K562 (cell line): Measurements from ENCODE around the gene ACOT7. TPM values are rescaled to one million over a fixed set of nuclear protein-coding genes. Genes with fewer than 3 reads are reported as not detected.

Experiments used
- ATAC-seq: fragments of 200-7000 bp; cut with Tn5 transposase; 3 replicates; pipeline ENCODE4 v1.9.1; 2020; ENCODE audit warnings: moderate library complexity
- BruUV-seq: library from RNA; stranded (reverse); fragments of 400-500 nt; replicated peaks from 2 replicates; lab custom pipeline; 2021; lab: Mats Ljungman, UMichigan
- CTCF ChIA-PET: fragments of 300-600 bp; formaldehyde crosslinking; extraction: SDS; loops from one replicate; lab custom pipeline; 2021; ENCODE audit warnings: low intra/inter-chr PET ratio; lab: Yijun Ruan, JAX
- POLR2A ChIA-PET: fragments of 300-600, 350-650 bp; sonication (Branson Sonifier 250); formaldehyde crosslinking; extraction: SDS; loops from one replicate; lab custom pipeline; 2021; ENCODE audit warnings: antibody characterized with exemption, inconsistent platforms; lab: Yijun Ruan, JAX
- DNase-seq, 4 experiments: peaks; one replicate each; pipeline versions ENCODE4 v3.0.0 to v3.0.0-alpha.2; 2011 to 2018; ENCODE audit warnings: low spot score in 3 of 4, mixed read lengths in 3 of 4; ENCODE audit errors: extremely low read depth in 1 of 4
- FAIRE-seq: peaks from 2 replicates; lab custom pipeline; 2011; peaks lifted over from hg19 to GRCh38; lab: Jason Lieb, UNC
- H2AFZ ChIP-seq: 2 replicates; pipeline ENCODE4 v1.6.0; 2011; ENCODE audit warnings: low read depth, low read length, control low read depth, inconsistent platforms
- H3K27ac ChIP-seq: fragments of 200-600 bp; 3 replicates; pipeline ENCODE4 v1.8.0; 2011; ENCODE audit warnings: low read depth, mild to moderate bottlenecking, control low read depth, inconsistent platforms, low read length, moderate library complexity, mixed read lengths; ENCODE audit errors: extremely low read depth
- H3K27me3 ChIP-seq, 2 experiments: fragments of 300-600 bp in 1 of 2; 2 replicates in 1 of 2; 3 replicates in 1 of 2; pipeline versions ENCODE4 v1.6.0 to v1.8.0; 2011; ENCODE audit warnings: inconsistent platforms in 2 of 2, low read length in 2 of 2, mild to moderate bottlenecking in 1 of 2, mixed read lengths in 1 of 2, moderate library complexity in 1 of 2; ENCODE audit not compliant: control insufficient read depth in 2 of 2, insufficient read depth in 2 of 2
- H3K36me3 ChIP-seq: fragments of 300-600 bp; 3 replicates; pipeline ENCODE4 v1.8.0; 2011; ENCODE audit warnings: mild to moderate bottlenecking, low read length, inconsistent platforms; ENCODE audit not compliant: control insufficient read depth, insufficient read depth
- H3K4me1 ChIP-seq, 2 experiments: fragments of 200-600 bp in 1 of 2; replicated peaks in 1 of 2; 2 replicates in 1 of 2; 3 replicates in 1 of 2; pipeline versions ENCODE4 v1.5.1 to v1.8.0; 2011; ENCODE audit warnings: inconsistent platforms in 2 of 2, low read length in 2 of 2, mild to moderate bottlenecking in 1 of 2, mixed read lengths in 1 of 2, moderate library complexity in 1 of 2; ENCODE audit not compliant: control insufficient read depth in 2 of 2, insufficient read depth in 2 of 2
- H3K4me2 ChIP-seq: 2 replicates; pipeline ENCODE4 v1.6.1; 2011; ENCODE audit warnings: low read length, control low read depth, inconsistent platforms, mixed read lengths; ENCODE audit not compliant: insufficient read depth
- H3K4me3 ChIP-seq: fragments of 200-600 bp; sonication (generic), shearing (Covaris generic); 2 replicates; pipeline ENCODE4 v1.5.1; 2016; ENCODE audit warnings: control low read depth, inconsistent platforms
- H3K79me2 ChIP-seq: fragments of 200-600 bp; 3 replicates; pipeline ENCODE4 v1.8.0; 2011; ENCODE audit warnings: low read length, inconsistent platforms; ENCODE audit not compliant: control insufficient read depth, insufficient read depth
- H3K9ac ChIP-seq, 2 experiments: 2 replicates each; pipeline versions ENCODE4 v1.6.0 to v1.6.1; 2011; ENCODE audit warnings: low read depth in 2 of 2, low read length in 2 of 2, control low read depth in 1 of 2, inconsistent platforms in 1 of 2, mild to moderate bottlenecking in 1 of 2, mixed read lengths in 1 of 2; ENCODE audit not compliant: insufficient read depth in 1 of 2
- H3K9me1 ChIP-seq: one replicate; pipeline ENCODE4 v1.6.0; 2011; ENCODE audit warnings: inconsistent platforms, mild to moderate bottlenecking, low read length, moderate library complexity; ENCODE audit not compliant: control insufficient read depth, insufficient read depth
- H3K9me3 ChIP-seq: replicated peaks from 2 replicates; pipeline ENCODE4 v1.5.1; 2011; ENCODE audit warnings: low read depth, low read length, inconsistent platforms; ENCODE audit not compliant: control insufficient read depth, insufficient read depth
- H4K20me1 ChIP-seq: replicated peaks from 2 replicates; pipeline ENCODE4 v1.6.1; 2011; ENCODE audit warnings: low read length, inconsistent platforms, mixed read lengths; ENCODE audit not compliant: control insufficient read depth, insufficient read depth
- CCAR2 ChIP-seq: fragments of 200-400 bp; formaldehyde crosslinking; IDR thresholded peaks from 2 replicates; pipeline ENCODE4 v1.6.1; 2017; ENCODE audit warnings: mild to moderate bottlenecking, low read depth, low read length
- CHD1 ChIP-seq: fragments of 200-600 bp; sonication (generic); IDR thresholded peaks from one replicate; pipeline ENCODE4 v1.6.1; 2012; ENCODE audit warnings: mild to moderate bottlenecking, moderate library complexity, low read length, inconsistent platforms
- GATAD2A ChIP-seq: fragments of 450-650 bp; IDR thresholded peaks from 2 replicates; pipeline ENCODE4 v1.6.1; 2017
- ID3 ChIP-seq, 2 experiments: fragments of 250-450 bp in 1 of 2; fragments of 450-650 bp in 1 of 2; sonication (Bioruptor Pico) in 1 of 2; IDR thresholded peaks; 2 replicates each; pipeline versions ENCODE4 v1.6.1 to v1.8.0; 2016 to 2021; ENCODE audit warnings: mild to moderate bottlenecking in 2 of 2, moderate library complexity in 2 of 2, missing compliant biosample characterization in 1 of 2, missing genetic modification characterization in 1 of 2
- PATZ1 ChIP-seq: fragments of 250-450 bp; sonication (Bioruptor Pico); IDR thresholded peaks from 2 replicates; pipeline ENCODE4 v1.5.0; 2020; ENCODE audit warnings: mild to moderate bottlenecking, borderline replicate concordance
- SRSF9 ChIP-seq: fragments of 200-400 bp; formaldehyde crosslinking; IDR thresholded peaks from 2 replicates; pipeline ENCODE4 v1.6.1; 2017; ENCODE audit warnings: low read depth, low read length, borderline replicate concordance
- ZNF79 ChIP-seq: fragments of 250-450 bp; sonication (Bioruptor Pico); IDR thresholded peaks from 2 replicates; pipeline ENCODE4 v1.4.0; 2020; ENCODE audit warnings: low read depth, mild to moderate bottlenecking, moderate library complexity
- WGBS: fragments of 100-300 bp; shearing (Covaris generic); methylation state at CpG from one replicate; pipeline ENCODE4 v1.1.6; 2016; ENCODE audit warnings: low coverage, mixed read lengths; ENCODE audit not compliant: insufficient coverage; ENCODE audit errors: missing lambda C conversion rate; 5-methylcytosine and 5-hydroxymethylcytosine counted together
- in situ Hi-C: fragments of 300-500 bp; cut with MboI; formaldehyde crosslinking; loops from 4 replicates; pipeline ENCODE4 v1.15.0; 2018; ENCODE audit warnings: inconsistent platforms, mixed read lengths
- intact Hi-C: fragments of 100-400 bp; cut with micrococcal nuclease; formaldehyde crosslinking; loops from 2 replicates; pipeline ENCODE4 v1.14.2; 2022
- polyA plus RNA-seq, 8 experiments: library from polyadenylated mRNA; depleted of rRNA in 4 of 8; stranded (reverse) in 5 of 8; unstranded in 3 of 8; fragments of >200 nt; fragmentation: Nextera tagmentation in 2 of 8; fragmentation: Illumina TruSeq in 1 of 8; extraction: Ambion mirVana in 2 of 8; extraction: Trizol in 1 of 8; gene quantifications; 2 replicates each; pipeline versions ENCODE4 v1.2.1 to v1.2.3, GENCODE V29; 2011 to 2014; ENCODE audit warnings: inconsistent platforms in 1 of 8, missing spikeins in 1 of 8
- total RNA-seq, 7 experiments: library from RNA; depleted of rRNA in 6 of 7; stranded (reverse); fragments of >200 nt in 6 of 7; fragmentation: Illumina TruSeq in 2 of 7; extraction: Trizol in 2 of 7; gene quantifications; 2 replicates each; pipeline versions ENCODE4 v1.2.1 to v1.2.3, GENCODE V29; 2011 to 2021; ENCODE audit warnings: low replicate concordance in 1 of 7
- TF ChIP-seq, protein P1 (sequence below): fragments of 150-350 bp; conservative IDR thresholded peaks from 2 replicates; pipeline ENCODE4 v1.6.1; 2014; ENCODE audit warnings: low read length

ACOT7 gene
- total and polyA plus RNA-seq, 9 of the 15 experiments (the other 6 are each of a cell fraction or from before 2014, with no cell fraction given) = 7.0 to 92.6 (median 37.2) TPM

DNA sequence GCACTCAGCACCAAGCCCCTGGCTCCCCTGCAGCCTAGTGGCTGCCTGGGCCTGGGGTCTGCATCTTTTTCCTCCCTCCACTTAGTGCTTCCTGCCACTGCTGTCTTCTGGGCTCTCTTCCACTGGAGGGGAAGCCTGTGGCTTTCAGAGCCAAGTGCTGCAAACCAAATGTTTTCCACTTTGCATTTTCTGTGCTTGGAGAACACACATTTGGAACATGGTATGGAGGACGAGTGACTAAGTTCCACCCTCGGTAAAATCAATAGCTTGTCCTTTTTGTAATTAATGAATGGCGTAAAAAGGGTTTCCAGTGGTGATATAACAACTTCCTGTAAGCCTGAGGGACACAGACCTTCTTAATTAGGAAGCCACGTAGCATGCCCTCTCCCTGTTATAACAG lies 122.6 kb downstream of the ACOT7 start:
- no peak for ATAC-seq

More for the DNA sequence above, 122.6 kb downstream of the ACOT7 start:
- peaks cover 0 to 71% of the 10 kb centered on the region in 2 experiments; a peak in 3 of 5 replicates for H3K4me1 ChIP-seq
- in situ Hi-C loops = loop anchor here (25.0 kb wide), 1 partner anchor 941 kb away; no protein-coding TSS in a partner anchor
- ChIA-PET CTCF (no interaction called here), POLR2A (interaction anchor here (0.5 kb wide), 1 partner anchor 220 kb away, joined by 3 read pairs; no protein-coding TSS in a partner anchor)
- H3K9ac ChIP-seq = no peak overlapping the region
- H3K36me3 ChIP-seq = no peaks in the 10 kb centered on the region
- WGBS = 49% methylated on average over 4 of the region's 4 CpGs
- DNase-seq = no peak
- no peak overlapping the region for H2AFZ ChIP-seq
- no peaks in the 10 kb centered on the region for H3K9me1 ChIP-seq
- no peaks in the 10 kb centered on the region for H3K9me3 ChIP-seq
- H3K79me2 ChIP-seq = no peaks in the 10 kb centered on the region
- TF ChIP-seq ZNF79 (CRISPR knock-in tag) = no peak
- no peak for TF ChIP-seq SRSF9
- no peak for TF ChIP-seq CCAR2
- no peak for TF ChIP-seq ID3 (CRISPR knock-in tag; IDR thresholded peaks at IDR 0.05)
- TF ChIP-seq ID3 (tag; IDR thresholded peaks at IDR 0.05) = no peak
- TF ChIP-seq, protein P1, sequence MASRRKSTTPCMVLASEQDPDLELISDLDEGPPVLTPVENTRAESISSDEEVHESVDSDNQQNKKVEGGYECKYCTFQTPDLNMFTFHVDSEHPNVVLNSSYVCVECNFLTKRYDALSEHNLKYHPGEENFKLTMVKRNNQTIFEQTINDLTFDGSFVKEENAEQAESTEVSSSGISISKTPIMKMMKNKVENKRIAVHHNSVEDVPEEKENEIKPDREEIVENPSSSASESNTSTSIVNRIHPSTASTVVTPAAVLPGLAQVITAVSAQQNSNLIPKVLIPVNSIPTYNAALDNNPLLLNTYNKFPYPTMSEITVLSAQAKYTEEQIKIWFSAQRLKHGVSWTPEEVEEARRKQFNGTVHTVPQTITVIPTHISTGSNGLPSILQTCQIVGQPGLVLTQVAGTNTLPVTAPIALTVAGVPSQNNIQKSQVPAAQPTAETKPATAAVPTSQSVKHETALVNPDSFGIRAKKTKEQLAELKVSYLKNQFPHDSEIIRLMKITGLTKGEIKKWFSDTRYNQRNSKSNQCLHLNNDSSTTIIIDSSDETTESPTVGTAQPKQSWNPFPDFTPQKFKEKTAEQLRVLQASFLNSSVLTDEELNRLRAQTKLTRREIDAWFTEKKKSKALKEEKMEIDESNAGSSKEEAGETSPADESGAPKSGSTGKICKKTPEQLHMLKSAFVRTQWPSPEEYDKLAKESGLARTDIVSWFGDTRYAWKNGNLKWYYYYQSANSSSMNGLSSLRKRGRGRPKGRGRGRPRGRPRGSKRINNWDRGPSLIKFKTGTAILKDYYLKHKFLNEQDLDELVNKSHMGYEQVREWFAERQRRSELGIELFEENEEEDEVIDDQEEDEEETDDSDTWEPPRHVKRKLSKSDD = no peak
- TF ChIP-seq PATZ1 (CRISPR knock-in tag) = no peak
- no peak for TF ChIP-seq CHD1
- TF ChIP-seq GATAD2A = no peak
- TF ChIP-seq, all 486 proteins: peak for 0
- Histone ChIP-seq H3K27ac (no peak overlapping the region), H4K20me1 (peaks cover 14% of the 10 kb centered on the region; the same call in 1 of the 2 replicates), H3K4me3 (no peak overlapping the region), H3K4me2 (no peak overlapping the region), H3K27me3 (no peaks in the 10 kb centered on the region)
- intact Hi-C loops = no loop called here
- FAIRE-seq = no peak
- BruUV-seq = no TSS peak
